ENCODE data around the gene GPR162.

Gene GPR162

GRCh38 chr12:6828781-6829535, 7.3 kb downstream of the GPR162 start:
- ATAC-seq, result peak; percentile 60
- TF ChIP-seq TOX (CRISPR knock-in tag; IDR thresholded peaks at IDR 0.05; ENCODE audit: borderline replicate concordance) (no peak), PATZ1 (CRISPR knock-in tag; IDR thresholded peaks at IDR 0.05; ENCODE audit: borderline replicate concordance) (no peak), SNAI2 (CRISPR knock-in tag; IDR thresholded peaks at IDR 0.05) (no peak), ARNTL (CRISPR knock-in tag; IDR thresholded peaks at IDR 0.05; ENCODE audit: borderline replicate concordance, low read depth) (no peak), ZFP30 (CRISPR knock-in tag; IDR thresholded peaks at IDR 0.05) (no peak), ZFP3 (CRISPR knock-in tag; IDR thresholded peaks at IDR 0.05) (no peak), TSHZ2 (CRISPR knock-in tag; IDR thresholded peaks at IDR 0.05) (no peak), TCF4 (CRISPR knock-in tag; IDR thresholded peaks at IDR 0.05; ENCODE audit: borderline replicate concordance) (no peak), OSR1 (CRISPR knock-in tag; IDR thresholded peaks at IDR 0.05) (no peak), CREB5 (CRISPR knock-in tag; IDR thresholded peaks at IDR 0.05; ENCODE audit: low read depth) (no peak), CSDC2 (CRISPR knock-in tag; IDR thresholded peaks at IDR 0.05) (no peak), ESRRG (CRISPR knock-in tag; IDR thresholded peaks at IDR 0.05) (no peak), ISL1 (CRISPR knock-in tag; IDR thresholded peaks at IDR 0.05) (no peak), ZNF8 (CRISPR knock-in tag; IDR thresholded peaks at IDR 0.05) (no peak)

GRCh38 chr12:6829536-6830220, 8.1 kb downstream of the GPR162 start:
- ATAC-seq, result peak; percentile 47
- TF ChIP-seq CREB5 (CRISPR knock-in tag; IDR thresholded peaks at IDR 0.05; ENCODE audit: low read depth), result no peak

GRCh38 chr12:6830286-6830890, 8.8 kb downstream of the GPR162 start:
- TF ChIP-seq RARB (CRISPR knock-in tag; IDR thresholded peaks at IDR 0.05), result no peak
- no peak for TF ChIP-seq PPARA (CRISPR knock-in tag; IDR thresholded peaks at IDR 0.05; ENCODE audit: borderline replicate concordance)
- TF ChIP-seq PATZ1 (CRISPR knock-in tag; IDR thresholded peaks at IDR 0.05; ENCODE audit: borderline replicate concordance), result no peak
- TF ChIP-seq GLIS3 (CRISPR knock-in tag; IDR thresholded peaks at IDR 0.05), result no peak
- TF ChIP-seq TSHZ2 (CRISPR knock-in tag; IDR thresholded peaks at IDR 0.05), result no peak
- TF ChIP-seq ZNF8 (CRISPR knock-in tag; IDR thresholded peaks at IDR 0.05), result no peak
- TF ChIP-seq SNAI2 (CRISPR knock-in tag; IDR thresholded peaks at IDR 0.05), result no peak
- TF ChIP-seq ZNF70 (CRISPR knock-in tag; IDR thresholded peaks at IDR 0.05), result no peak
- TF ChIP-seq TOX (CRISPR knock-in tag; IDR thresholded peaks at IDR 0.05; ENCODE audit: borderline replicate concordance), result no peak
- no peak for ATAC-seq
